Measurements from ENCODE around the gene CCDC138.

DNA sequence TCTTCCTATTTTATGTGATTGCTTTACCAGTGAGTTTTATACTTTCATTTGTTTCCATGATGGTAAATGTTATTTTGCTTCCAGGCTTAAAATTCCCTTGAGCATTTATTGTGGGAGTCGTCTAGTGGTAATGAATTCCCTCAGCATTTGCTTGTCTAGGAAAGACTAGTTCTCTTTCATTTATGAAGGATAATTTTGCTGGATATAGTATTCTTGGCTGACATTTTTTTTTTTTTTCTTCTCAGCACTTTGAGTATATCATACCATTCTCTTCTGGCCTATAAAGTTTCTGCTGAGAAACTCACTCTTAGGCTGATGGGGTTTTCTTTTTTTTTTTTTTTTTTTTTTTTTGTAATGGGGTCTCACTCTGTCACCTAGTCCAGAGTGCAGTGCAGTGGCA is 103.3 kb downstream of the CCDC138 start:
- TF ChIP-seq, protein P1, sequence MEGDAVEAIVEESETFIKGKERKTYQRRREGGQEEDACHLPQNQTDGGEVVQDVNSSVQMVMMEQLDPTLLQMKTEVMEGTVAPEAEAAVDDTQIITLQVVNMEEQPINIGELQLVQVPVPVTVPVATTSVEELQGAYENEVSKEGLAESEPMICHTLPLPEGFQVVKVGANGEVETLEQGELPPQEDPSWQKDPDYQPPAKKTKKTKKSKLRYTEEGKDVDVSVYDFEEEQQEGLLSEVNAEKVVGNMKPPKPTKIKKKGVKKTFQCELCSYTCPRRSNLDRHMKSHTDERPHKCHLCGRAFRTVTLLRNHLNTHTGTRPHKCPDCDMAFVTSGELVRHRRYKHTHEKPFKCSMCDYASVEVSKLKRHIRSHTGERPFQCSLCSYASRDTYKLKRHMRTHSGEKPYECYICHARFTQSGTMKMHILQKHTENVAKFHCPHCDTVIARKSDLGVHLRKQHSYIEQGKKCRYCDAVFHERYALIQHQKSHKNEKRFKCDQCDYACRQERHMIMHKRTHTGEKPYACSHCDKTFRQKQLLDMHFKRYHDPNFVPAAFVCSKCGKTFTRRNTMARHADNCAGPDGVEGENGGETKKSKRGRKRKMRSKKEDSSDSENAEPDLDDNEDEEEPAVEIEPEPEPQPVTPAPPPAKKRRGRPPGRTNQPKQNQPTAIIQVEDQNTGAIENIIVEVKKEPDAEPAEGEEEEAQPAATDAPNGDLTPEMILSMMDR (optimal IDR thresholded peaks at IDR 0.05 in 1 of 3, IDR thresholded peaks at IDR 0.05 in 1 of 3, conservative IDR thresholded peaks at IDR 0.05 in 1 of 3; ENCODE audit: extremely low read depth in 1 of 3, insufficient read depth in 2 of 3, low read length in 3 of 3): no peak
- TF ChIP-seq EZH2 (IDR thresholded peaks at IDR 0.05; ENCODE audit: low read length): no peak
